Non-pigmented ciliary epithelial cell (primary cell): Measurements from ENCODE around the gene ATP4B.

Experiments
- DNase-seq: peaks from one replicate; pipeline ENCODE4 v3.0.0-alpha.2; 2010; ENCODE audit warnings: low read depth

The ATP4B gene

GRCh38 chr13:113656831-113657671 lies 947 bp downstream of the ATP4B start:
- DNase-seq, result no peak

DNA sequence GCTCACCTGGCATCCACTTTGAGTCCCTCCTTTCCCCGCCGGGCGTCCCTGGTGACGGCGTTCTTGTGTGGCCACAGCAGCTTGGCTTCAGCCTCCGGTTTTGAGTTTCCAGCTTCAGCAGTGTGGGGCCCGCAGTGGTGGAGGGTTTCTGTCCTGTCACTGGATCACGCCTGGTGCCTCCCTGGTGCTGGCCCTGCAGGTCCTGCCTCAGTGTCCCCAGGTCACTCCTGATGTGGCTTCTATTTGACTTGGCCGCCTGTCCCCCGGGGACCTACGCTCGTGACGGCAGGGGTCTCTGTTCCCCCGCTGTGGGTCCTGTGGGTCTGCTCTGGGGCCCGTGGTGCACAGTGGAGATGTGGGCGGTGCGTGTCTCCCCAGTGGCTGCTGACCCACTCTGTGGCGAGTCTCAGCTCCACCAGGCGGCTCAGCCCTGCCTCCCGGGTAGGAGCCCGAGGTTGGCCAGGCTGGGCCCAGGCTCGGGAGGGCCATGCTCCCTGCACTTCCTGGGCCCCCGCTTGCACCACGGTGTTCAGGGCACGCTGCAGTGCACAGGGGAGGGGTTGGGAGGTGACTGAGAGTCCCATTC lies 1.9 kb downstream of the ATP4B start:
- DNase-seq, result no peak

DNA sequence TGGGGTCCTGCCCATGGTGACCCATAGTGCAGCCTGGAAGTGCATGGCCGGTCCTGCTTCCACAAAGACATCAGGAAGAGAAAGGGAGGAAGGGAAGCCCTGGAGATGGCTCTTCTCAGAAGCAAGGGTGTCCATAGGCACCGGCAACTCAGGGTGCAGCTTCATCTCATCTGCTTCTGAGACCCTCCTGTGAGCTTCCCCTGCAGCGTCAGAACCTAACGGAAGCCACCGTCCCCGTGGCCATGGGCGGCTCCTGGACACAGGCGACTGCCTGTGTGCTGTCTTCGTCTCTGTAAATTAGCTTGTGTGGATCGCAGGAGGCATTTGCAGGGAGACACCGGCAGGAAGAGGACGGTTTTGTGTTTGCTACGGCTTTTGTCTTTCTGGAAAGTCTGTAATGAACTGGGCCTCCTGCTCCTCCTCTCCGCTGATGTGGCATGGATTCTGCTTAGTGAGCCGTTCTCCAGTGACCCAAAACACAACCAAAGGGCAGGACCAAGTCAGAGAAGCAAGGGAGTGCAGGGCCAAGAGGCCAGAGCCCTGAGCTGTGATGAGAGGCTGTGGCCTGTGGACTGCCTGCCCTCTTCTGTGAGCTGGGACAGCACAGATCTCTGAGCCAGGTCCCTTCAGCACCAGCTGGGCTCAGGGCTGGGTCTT lies 2.5 kb downstream of the ATP4B start:
- no peak for DNase-seq

- DNase-seq, result no peak
Observed at GRCh38 chr13:113654591-113655345, 3.2 kb downstream of the ATP4B start.

GRCh38 chr13:113654175-113654560 lies 3.8 kb downstream of the ATP4B start:
- DNase-seq, result no peak

GRCh38 chr13:113653264-113654174 lies 4.5 kb downstream of the ATP4B start:
- no peak for DNase-seq

DNA sequence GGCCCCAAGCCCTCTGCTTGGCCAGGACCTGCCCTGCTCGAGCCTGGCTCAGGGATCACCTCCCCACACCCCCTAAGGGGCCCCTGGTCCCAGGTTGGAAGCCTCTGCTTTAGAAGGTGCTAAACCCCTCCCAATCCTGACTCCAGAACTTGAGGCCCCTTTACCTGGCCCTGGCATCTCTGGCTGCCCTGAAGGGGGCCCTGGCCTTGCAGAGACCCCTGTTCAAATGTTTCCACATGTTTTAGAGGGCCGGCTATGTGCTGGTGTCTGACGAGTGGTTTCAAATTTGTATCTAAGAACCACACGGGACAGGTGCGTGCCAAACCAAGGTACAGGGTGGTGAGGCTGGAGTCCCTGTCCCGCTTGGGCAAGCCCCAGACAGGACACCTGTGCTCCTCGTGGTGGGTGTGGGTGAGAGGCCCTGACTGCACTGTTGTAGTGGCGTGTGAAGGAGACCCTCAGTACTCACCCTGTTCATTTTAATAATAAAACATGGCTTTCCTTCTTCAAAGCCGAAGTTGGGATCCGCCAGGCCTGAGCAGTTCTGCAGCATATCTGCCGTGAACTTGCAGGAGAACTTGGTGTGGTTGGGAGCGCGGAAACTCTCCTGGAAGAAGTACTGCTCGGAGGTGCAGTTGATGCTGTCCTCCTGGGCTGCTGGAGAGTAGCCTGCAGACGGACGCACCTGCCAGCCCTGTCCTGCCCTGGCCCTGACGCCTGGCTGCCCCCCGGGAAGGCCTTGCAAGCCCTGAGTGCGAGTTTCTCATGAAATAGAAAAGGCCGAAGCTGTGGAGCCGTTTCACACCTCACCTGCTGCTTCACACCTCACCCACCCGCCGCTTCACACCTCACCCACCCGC lies 5.4 kb downstream of the ATP4B start:
- no peak for DNase-seq

- DNase-seq, result no peak
Observed at GRCh38 chr13:113651511-113652403, 6.2 kb downstream of the ATP4B start.

DNA sequence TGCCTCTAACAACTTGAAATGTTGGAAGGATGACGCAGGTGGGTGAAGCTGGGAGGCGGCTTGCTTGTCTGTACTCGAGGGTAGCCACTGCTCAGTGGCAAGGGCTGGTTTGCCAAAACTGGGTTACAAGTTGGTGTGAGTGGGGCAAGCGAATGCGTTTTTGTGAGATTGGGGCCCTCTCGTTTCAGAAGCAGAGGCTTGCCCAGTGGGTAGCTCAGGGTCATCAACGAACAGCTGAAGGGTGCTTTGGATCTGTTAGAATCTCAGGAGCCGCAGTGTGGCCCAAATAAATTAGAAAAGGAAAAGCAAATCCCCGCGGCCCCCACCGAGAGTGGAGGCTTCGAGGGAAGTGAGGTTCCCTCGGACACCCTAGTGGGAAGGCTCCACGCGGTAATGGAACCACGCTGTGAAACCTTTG lies 7.3 kb downstream of the ATP4B start:
- no peak for DNase-seq

- DNase-seq, result no peak
Observed at GRCh38 chr13:113650275-113650674, 7.7 kb downstream of the ATP4B start.

GRCh38 chr13:113649212-113649611 lies 8.8 kb downstream of the ATP4B start:
- no peak for DNase-seq

GRCh38 chr13:113648216-113648610 lies 9.8 kb downstream of the ATP4B start:
- DNase-seq, result no peak

GRCh38 chr13:113647351-113648215 lies 10.4 kb downstream of the ATP4B start:
- no peak for DNase-seq

- no peak for DNase-seq
Observed at GRCh38 chr13:113646921-113647340, 11.1 kb downstream of the ATP4B start.

DNA sequence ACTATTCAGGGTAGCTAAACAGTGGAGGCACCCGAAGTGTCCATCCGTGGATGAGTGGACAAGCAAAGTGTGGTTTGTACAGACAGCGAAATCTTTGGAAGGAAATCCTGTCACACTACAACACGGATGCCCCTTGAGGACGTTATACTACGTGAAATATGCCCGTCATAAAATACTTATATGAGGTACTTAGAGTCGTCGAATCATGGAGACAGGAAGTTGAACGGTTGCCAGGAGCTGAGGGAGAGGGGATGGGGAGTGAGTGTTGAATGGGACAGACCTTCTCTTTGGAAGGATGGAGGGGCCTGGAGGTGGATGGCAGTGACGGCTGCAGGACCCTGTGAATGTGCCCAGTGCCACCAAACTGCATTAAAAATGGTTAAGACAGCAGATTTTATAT lies 11.6 kb downstream of the ATP4B start:
- DNase-seq, result no peak

DNA sequence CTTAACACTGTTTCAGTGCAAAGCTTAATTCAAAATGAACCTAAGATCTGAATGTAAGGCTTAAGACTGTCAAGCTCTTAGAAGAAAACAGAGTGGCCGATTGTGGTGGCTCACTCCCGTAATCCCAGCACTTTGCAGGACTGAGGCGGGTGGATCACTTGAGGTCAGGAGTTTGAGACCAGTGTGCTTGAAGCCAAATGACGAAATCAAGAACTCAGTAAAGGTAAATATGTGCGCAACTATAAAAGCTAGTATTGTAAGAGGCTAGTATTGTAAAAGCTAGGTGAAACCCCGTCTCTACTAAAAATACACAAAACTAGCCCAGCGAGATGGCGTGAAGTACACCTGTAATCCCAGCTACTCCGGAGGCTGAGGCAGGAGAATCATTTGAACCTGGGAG lies 12.7 kb downstream of the ATP4B start:
- DNase-seq, result no peak

DNA sequence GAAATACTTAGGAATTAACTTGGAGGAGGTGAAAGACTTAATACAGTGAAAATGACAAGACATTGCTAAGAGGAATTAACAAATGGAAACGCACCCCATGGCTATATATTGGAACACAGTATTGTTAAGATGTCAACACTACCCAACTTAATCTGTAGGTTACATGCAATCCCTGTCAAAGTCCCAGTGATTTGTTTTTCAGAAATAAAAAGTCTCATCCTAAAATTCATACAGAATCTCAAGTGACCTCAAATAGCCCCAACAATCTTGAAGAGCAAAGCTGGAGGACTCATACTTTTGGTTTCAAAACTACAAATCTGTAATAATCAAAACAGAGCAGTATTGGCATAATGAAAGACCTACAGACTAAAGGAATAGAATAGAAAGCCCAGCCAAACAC lies 13.2 kb downstream of the ATP4B start:
- DNase-seq, result no peak

GRCh38 chr13:113643593-113643992 lies 14.4 kb downstream of the ATP4B start:
- DNase-seq, result peak; percentile 67
